Epithelial cell of esophagus (primary cell): ENCODE results near the gene SPAG17.

Experiments used
- DNase-seq: peaks from one replicate; pipeline ENCODE4 v3.0.0; 2010; ENCODE audit warnings: low read depth
- H3K4me3 ChIP-seq: 2 replicates; pipeline ENCODE4 v1.5.1; 2011; ENCODE audit warnings: mild to moderate bottlenecking, low read length, control low read depth
- CTCF ChIP-seq: IDR thresholded peaks from 2 replicates; pipeline ENCODE4 v1.5.1; 2011; ENCODE audit warnings: low read depth, mild to moderate bottlenecking, low read length, control low read depth, inconsistent platforms; ENCODE audit not compliant: insufficient read depth; ENCODE audit errors: missing control alignments

Gene SPAG17

GRCh38 chr1:117964290-117965038 lies 220.6 kb downstream of the SPAG17 start:
- DNase-seq: no peak
- TF ChIP-seq CTCF: no peak
- H3K4me3 ChIP-seq: no peak overlapping the region

- H3K4me3 ChIP-seq: no peak overlapping the region
- no peak for TF ChIP-seq CTCF
- DNase-seq: no peak
Measured at GRCh38 chr1:117959364-117959763, 225.7 kb downstream of the SPAG17 start.

- DNase-seq: no peak
- H3K4me3 ChIP-seq: no peak overlapping the region
- no peak for TF ChIP-seq CTCF
Measured at GRCh38 chr1:117952386-117952785, 232.6 kb downstream of the SPAG17 start.

- H3K4me3 ChIP-seq: no peak overlapping the region
- no peak for TF ChIP-seq CTCF
- DNase-seq: no peak
Measured at GRCh38 chr1:117942293-117942692, 242.7 kb downstream of the SPAG17 start.

- TF ChIP-seq CTCF: no peak
- no peak overlapping the region for H3K4me3 ChIP-seq
- DNase-seq: no peak
Measured at GRCh38 chr1:117933769-117934168, 251.3 kb downstream of the SPAG17 start.

GRCh38 chr1:117932576-117932975 lies 252.5 kb downstream of the SPAG17 start:
- peak; percentile 58 for DNase-seq
- H3K4me3 ChIP-seq: no peak overlapping the region
- no peak for TF ChIP-seq CTCF

- TF ChIP-seq CTCF: no peak
- peak overlapping the region; percentile 98 for H3K4me3 ChIP-seq
- no peak for DNase-seq
Measured at GRCh38 chr1:117930484-117930883, 254.5 kb downstream of the SPAG17 start.
